A673 (cell line): Measurements from ENCODE around the gene PRKCH.

Experiments used
- CTCF ChIP-seq: fragments of 300-800, 200-600 bp; sonication (generic); conservative IDR thresholded peaks from 2 replicates; pipeline ENCODE4 v1.5.1; 2017; ENCODE audit warnings: low read depth, mild to moderate bottlenecking, antibody characterized with exemption, low read length, moderate library complexity, mixed read lengths
- EZH2 ChIP-seq: fragments of 200-600 bp; sonication (generic); IDR thresholded peaks from 2 replicates; pipeline ENCODE4 v1.6.1; 2017; ENCODE audit warnings: borderline replicate concordance, low read depth, mild to moderate bottlenecking, mixed read lengths, antibody characterized with exemption, low read length; ENCODE audit not compliant: poor library complexity, severe bottlenecking

- TF ChIP-seq CTCF = no peak
- no peak for TF ChIP-seq EZH2
Measured at GRCh38 chr14:61332658-61333029, 11.3 kb downstream of the PRKCH start.
